ENCODE measurements around the gene NHERF2.

Gene NHERF2

GRCh38 chr16:1980030-1980769 lies 46.5 kb upstream of the NHERF2 start:
- ChIA-PET CTCF (no interaction called here), POLR2A (interaction anchor here (3.5 to 9.2 kb wide), 2 partner anchors 8 to 15 kb away, joined by 27 to 88 read pairs; partner anchors contain the start of genes RNF151, RPS2 and TBL3)
- TF ChIP-seq FOXM1 (IDR thresholded peaks at IDR 0.05; ENCODE audit: borderline replicate concordance) = no peak
- TF ChIP-seq FOXA1 (IDR thresholded peaks at IDR 0.05) = no peak
- no peak for TF ChIP-seq PKNOX1 (IDR thresholded peaks at IDR 0.05)
- no peak for TF ChIP-seq L3MBTL2 (conservative IDR thresholded peaks at IDR 0.05)
- TF ChIP-seq SP1 (IDR thresholded peaks at IDR 0.05) = no peak
- TF ChIP-seq ARNT (IDR thresholded peaks at IDR 0.05) = no peak
- no peak for TF ChIP-seq ELF4 (IDR thresholded peaks at IDR 0.05)
- TF ChIP-seq SUZ12 (IDR thresholded peaks at IDR 0.05) = no peak
- TF ChIP-seq TARDBP (IDR thresholded peaks at IDR 0.05) = no peak
- TF ChIP-seq HDGF (IDR thresholded peaks at IDR 0.05; ENCODE audit: borderline replicate concordance) = no peak
- TF ChIP-seq LEF1 (IDR thresholded peaks at IDR 0.05; ENCODE audit: borderline replicate concordance) = no peak
- TF ChIP-seq CTBP1 (IDR thresholded peaks at IDR 0.05; ENCODE audit: borderline replicate concordance) = no peak
- TF ChIP-seq NFRKB (IDR thresholded peaks at IDR 0.05) = no peak
- TF ChIP-seq ZNF384 (IDR thresholded peaks at IDR 0.05) = no peak
- TF ChIP-seq BHLHE40 (IDR thresholded peaks at IDR 0.05; ENCODE audit: borderline replicate concordance) = no peak
- no peak for TF ChIP-seq FOXK2 (IDR thresholded peaks at IDR 0.05)
- no peak for DNase-seq (ENCODE audit: extremely low spot score)

GRCh38 chr16:1980770-1981087 lies 46.0 kb upstream of the NHERF2 start:
- POLR2A ChIA-PET = interaction anchor here (0.6 to 9.2 kb wide), 3 partner anchors 9 to 175 kb away, joined by 3 to 88 read pairs (median 27); partner anchors contain the start of genes RNF151, RPS2, TBL3 and TRAF7
- DNase-seq (ENCODE audit: extremely low spot score) = no peak
- CTCF ChIA-PET = interaction anchor here (1.4 kb wide), 1 partner anchor 39 kb away, joined by 4 read pairs; no protein-coding TSS in a partner anchor
- TF ChIP-seq LEF1 (IDR thresholded peaks at IDR 0.05; ENCODE audit: borderline replicate concordance) = no peak
- TF ChIP-seq ELF4 (IDR thresholded peaks at IDR 0.05) = no peak

DNA sequence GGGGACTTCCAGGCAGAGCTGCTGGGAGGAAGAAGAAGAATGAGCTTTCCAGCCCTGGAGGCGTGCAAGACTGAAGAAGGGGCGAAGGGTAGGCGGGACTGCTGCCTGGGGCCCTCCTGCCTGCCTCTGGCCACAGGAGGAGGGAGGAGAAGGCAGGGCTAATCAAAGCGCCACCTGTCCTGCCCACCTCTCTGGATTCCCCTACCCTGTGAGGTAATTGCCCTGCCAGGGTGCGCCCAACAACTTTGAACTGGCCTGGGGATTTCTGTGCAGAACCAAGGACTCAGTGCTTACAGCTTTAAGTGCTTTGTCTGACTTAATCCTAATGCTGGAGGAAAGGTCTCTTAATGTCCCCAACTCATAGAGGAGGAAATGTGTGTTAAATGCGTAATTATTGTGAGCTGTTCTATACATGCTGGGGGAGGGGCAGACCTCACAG lies 45.3 kb upstream of the NHERF2 start, which contains the start of gene NOXO1:
TSS of gene NOXO1 (minus strand) at position 72 of the 439 bp plus-strand sequence. CDS start 290 bp downstream, outside the sequence.
- TF ChIP-seq ZNF384 (IDR thresholded peaks at IDR 0.05) (no peak), BHLHE40 (IDR thresholded peaks at IDR 0.05; ENCODE audit: borderline replicate concordance) (no peak), NFRKB (IDR thresholded peaks at IDR 0.05) (no peak), PKNOX1 (IDR thresholded peaks at IDR 0.05) (no peak), TARDBP (IDR thresholded peaks at IDR 0.05) (no peak), ARNT (IDR thresholded peaks at IDR 0.05) (no peak), FOXK2 (IDR thresholded peaks at IDR 0.05) (no peak), FOXA1 (IDR thresholded peaks at IDR 0.05) (no peak), SUZ12 (IDR thresholded peaks at IDR 0.05) (no peak), ELF4 (IDR thresholded peaks at IDR 0.05) (no peak), L3MBTL2 (conservative IDR thresholded peaks at IDR 0.05) (no peak)
- POLR2A ChIA-PET = interaction anchor here (0.6 to 9.2 kb wide), 5 partner anchors 10 to 174 kb away, joined by 3 to 88 read pairs (median 6); partner anchors contain the start of genes MSRB1, RNF151, RPS2 and TBL3
- CTCF ChIA-PET = interaction anchor here (0.9 to 1.4 kb wide), 3 partner anchors 22 to 42 kb away, joined by 3 to 5 read pairs (median 4); no protein-coding TSS in a partner anchor
- no peak for DNase-seq (ENCODE audit: extremely low spot score)

GRCh38 chr16:1982013-1982433 lies 44.7 kb upstream of the NHERF2 start:
- no peak for DNase-seq (ENCODE audit: extremely low spot score)
- TF ChIP-seq PKNOX1 (IDR thresholded peaks at IDR 0.05) (no peak), BHLHE40 (IDR thresholded peaks at IDR 0.05; ENCODE audit: borderline replicate concordance) (no peak), LEF1 (IDR thresholded peaks at IDR 0.05; ENCODE audit: borderline replicate concordance) (no peak), TARDBP (IDR thresholded peaks at IDR 0.05) (no peak), ELF4 (IDR thresholded peaks at IDR 0.05) (no peak)
- ChIA-PET POLR2A (interaction anchor here (0.9 to 9.2 kb wide), 6 partner anchors 10 to 39 kb away, joined by 3 to 88 read pairs (median 6); partner anchors contain the start of genes MSRB1, RNF151, RPS2 and TBL3), CTCF (interaction anchor here (0.9 to 1.4 kb wide), 4 partner anchors 22 to 44 kb away, joined by 3 to 5 read pairs (median 4); partner anchors contain the start of gene NHERF2)

DNA sequence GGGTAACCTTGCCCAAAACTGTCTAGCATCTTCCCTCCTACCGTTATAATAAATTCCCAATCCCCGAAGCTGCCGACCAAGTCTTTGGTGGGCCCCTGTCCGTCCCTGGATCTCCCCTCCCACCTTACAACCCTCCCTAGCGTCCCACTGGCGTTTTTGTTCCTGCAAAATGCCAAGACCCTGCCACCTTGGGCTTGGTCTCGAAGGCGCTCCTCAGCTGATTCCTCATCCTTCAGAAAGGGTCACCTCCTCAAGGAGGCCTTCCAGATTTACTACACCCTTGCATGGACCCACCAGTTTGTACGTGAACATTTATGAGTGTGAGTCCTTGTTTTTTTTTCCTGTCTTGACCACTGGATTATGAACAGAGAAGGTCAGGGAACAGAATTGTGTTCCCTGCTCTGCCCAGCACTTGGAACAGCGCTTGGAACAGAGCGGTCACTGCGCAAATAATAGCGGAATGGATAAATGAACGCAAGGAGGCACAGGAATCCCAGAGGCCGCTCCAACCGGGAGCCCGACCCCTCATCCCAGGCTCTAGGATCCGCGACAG lies 43.6 kb upstream of the NHERF2 start:
- CTCF ChIA-PET = no interaction called here
- no peak for TF ChIP-seq LEF1 (IDR thresholded peaks at IDR 0.05; ENCODE audit: borderline replicate concordance)
- TF ChIP-seq ARNT (IDR thresholded peaks at IDR 0.05) = no peak
- DNase-seq (ENCODE audit: extremely low spot score) = no peak
- POLR2A ChIA-PET = interaction anchor here (1.6 to 9.2 kb wide), 5 partner anchors 11 to 40 kb away, joined by 6 to 88 read pairs (median 12); partner anchors contain the start of genes MSRB1, RNF151, RPS2 and TBL3
